Measurements from ENCODE around the gene OR10P1.
"Not testable (repeated sequence)": the region's sequence is repeated elsewhere in the genome, so short reads cannot be mapped to it uniquely, and the experiment has no call there.

The OR10P1 gene

GRCh38 chr12:55636853-55637252 lies at the start of gene OR10P1:
TSS of gene OR10P1 (plus strand) at chr12:55636892. CDS start at chr12:55636892, 0 bp downstream.
- no peak for DNase-seq (ENCODE audit: low read depth, low spot score)

- DNase-seq (ENCODE audit: low read depth, low spot score) = not testable (repeated sequence)
These were observed 46.5 kb upstream of the OR10P1 start for GRCh38 chr12:55590152-55590551.

GRCh38 chr12:55607821-55608594 lies 28.7 kb upstream of the OR10P1 start:
- DNase-seq (ENCODE audit: low read depth, low spot score) = no peak

- DNase-seq (ENCODE audit: low read depth, low spot score) = no peak
These were observed 26.1 kb upstream of the OR10P1 start for GRCh38 chr12:55610598-55610997.

- no peak for DNase-seq (ENCODE audit: low read depth, low spot score)
These were observed 24.0 kb upstream of the OR10P1 start for GRCh38 chr12:55612646-55613045.

- DNase-seq (ENCODE audit: low read depth, low spot score) = no peak
These were observed 21.9 kb upstream of the OR10P1 start for GRCh38 chr12:55614764-55615163.

- DNase-seq (ENCODE audit: low read depth, low spot score) = peak; percentile 79
These were observed 17.1 kb upstream of the OR10P1 start for GRCh38 chr12:55619354-55620138.

- no peak for DNase-seq (ENCODE audit: low read depth, low spot score)
These were observed 12.6 kb upstream of the OR10P1 start for GRCh38 chr12:55624056-55624455.

GRCh38 chr12:55626154-55626553 lies 10.5 kb upstream of the OR10P1 start:
- no peak for DNase-seq (ENCODE audit: low read depth, low spot score)

- no peak for DNase-seq (ENCODE audit: low read depth, low spot score)
These were observed 7.4 kb upstream of the OR10P1 start for GRCh38 chr12:55629058-55629841.

GRCh38 chr12:55631056-55631455 lies 5.6 kb upstream of the OR10P1 start:
- DNase-seq (ENCODE audit: low read depth, low spot score) = no peak

- DNase-seq (ENCODE audit: low read depth, low spot score) = no peak
These were observed 5.0 kb upstream of the OR10P1 start for GRCh38 chr12:55631733-55632132.

- DNase-seq (ENCODE audit: low read depth, low spot score) = no peak
These were observed 3.5 kb upstream of the OR10P1 start for GRCh38 chr12:55633151-55633550.

GRCh38 chr12:55636116-55636655 lies 506 bp upstream of the OR10P1 start:
- DNase-seq (ENCODE audit: low read depth, low spot score) = no peak

GRCh38 chr12:55637467-55637866 lies 775 bp downstream of the OR10P1 start:
- DNase-seq (ENCODE audit: low read depth, low spot score) = no peak

- DNase-seq (ENCODE audit: low read depth, low spot score) = no peak
These were observed 4.9 kb downstream of the OR10P1 start for GRCh38 chr12:55641595-55641994.

- DNase-seq (ENCODE audit: low read depth, low spot score) = no peak
These were observed 5.6 kb downstream of the OR10P1 start for GRCh38 chr12:55642267-55642666.

GRCh38 chr12:55642669-55643068 lies 6.0 kb downstream of the OR10P1 start:
- DNase-seq (ENCODE audit: low read depth, low spot score) = no peak

GRCh38 chr12:55644591-55644990 lies 7.9 kb downstream of the OR10P1 start:
- DNase-seq (ENCODE audit: low read depth, low spot score) = no peak

GRCh38 chr12:55647027-55647426 lies 10.3 kb downstream of the OR10P1 start:
- no peak for DNase-seq (ENCODE audit: low read depth, low spot score)

GRCh38 chr12:55650620-55651298 lies 14.1 kb downstream of the OR10P1 start:
- not testable (repeated sequence) for DNase-seq (ENCODE audit: low read depth, low spot score)

Data from iPS DF 19.7 (cell line).